Measurements from ENCODE around the gene CPLANE1. TPM values are rescaled to one million over a fixed set of nuclear protein-coding genes. Genes with fewer than 3 reads are reported as not detected.
"Not testable (repeated sequence)": the region's sequence is repeated elsewhere in the genome, so short reads cannot be mapped to it uniquely, and the experiment has no call there.

CPLANE1 gene
- total RNA-seq, 2 donors from 2014 or later, result 10.2 to 10.9 TPM

DNA sequence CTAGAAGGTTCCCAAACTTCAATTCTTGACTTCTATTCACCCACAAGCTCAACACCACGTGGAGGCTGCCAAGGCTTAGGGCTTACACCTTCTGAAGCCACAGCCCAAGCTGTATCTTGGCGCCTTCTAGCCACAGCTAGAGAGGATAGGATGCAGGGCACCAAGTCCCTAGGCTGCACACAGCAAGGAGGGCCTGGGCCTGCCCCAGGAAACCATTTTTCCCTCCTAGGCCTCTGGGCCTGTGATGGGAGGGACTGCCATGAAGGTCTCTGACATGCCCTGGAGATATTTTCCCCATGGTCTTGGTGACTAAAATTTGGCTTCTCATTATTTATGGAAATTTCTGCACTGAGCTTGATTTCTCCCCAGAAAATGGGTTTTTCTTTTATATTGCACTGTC, 112.5 kb downstream of the CPLANE1 start:
- intact Hi-C loops (cut with DNase I, micrococcal nuclease), result no loop called here
- DNase-seq (no peak), ATAC-seq (no peak)

DNA sequence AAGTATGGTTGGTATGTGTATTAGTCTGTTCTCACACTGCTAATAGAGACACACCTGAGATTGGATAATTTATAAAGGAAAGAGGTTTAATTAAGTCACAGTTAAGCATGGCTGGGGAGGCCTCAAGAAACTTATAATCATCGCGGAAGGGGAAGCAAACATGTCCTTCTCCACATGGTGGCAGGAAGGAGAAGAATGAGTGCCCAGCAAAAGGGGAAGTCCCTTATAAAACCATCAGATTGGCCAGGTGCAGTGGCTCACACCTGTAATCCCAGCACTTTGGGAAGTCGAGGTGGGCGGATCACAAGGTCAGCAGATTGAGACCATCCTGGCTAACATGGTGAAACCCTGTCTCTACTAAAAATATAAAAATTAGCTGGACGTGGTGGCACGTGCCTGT, 113.9 kb downstream of the CPLANE1 start:
- DNase-seq; intact Hi-C loops (cut with DNase I, micrococcal nuclease); ATAC-seq: not testable (repeated sequence)

GRCh38 chr5:37133939-37134338, 115.2 kb downstream of the CPLANE1 start:
- intact Hi-C loops (cut with DNase I, micrococcal nuclease), result no loop called here

DNA sequence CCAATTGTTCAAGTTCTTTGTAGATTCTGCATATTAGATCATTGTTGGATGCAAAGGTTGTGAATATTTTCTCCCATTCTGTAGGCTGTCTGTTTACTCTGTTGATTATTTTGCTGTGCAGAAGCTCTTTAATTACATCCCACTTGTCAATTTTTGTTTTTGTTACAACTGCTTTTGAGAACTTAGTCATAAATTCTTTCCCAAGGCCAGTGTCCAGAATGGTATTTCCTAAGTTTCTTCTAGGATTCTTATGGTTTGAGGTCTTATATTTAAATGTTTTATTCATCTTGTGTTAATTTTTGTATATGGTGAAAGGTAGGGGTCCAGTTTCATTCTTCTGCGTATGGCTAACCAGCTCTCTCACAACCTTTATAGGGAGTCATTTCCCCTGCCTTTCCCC, 116.5 kb downstream of the CPLANE1 start:
- ATAC-seq, result no peak

More at GRCh38 chr5:37133939-37134338, 115.2 kb downstream of the CPLANE1 start:
- ATAC-seq, result no peak
- no peak for DNase-seq

GRCh38 chr5:37121465-37121864, 127.7 kb downstream of the CPLANE1 start:
- intact Hi-C loops (cut with DNase I, micrococcal nuclease), result no loop called here
- DNase-seq, result no peak
- ATAC-seq, result no peak

More for the DNA sequence above, 116.5 kb downstream of the CPLANE1 start:
- intact Hi-C loops (cut with DNase I, micrococcal nuclease), result no loop called here
- DNase-seq, result no peak

- intact Hi-C loops (cut with DNase I, micrococcal nuclease), result no loop called here
- DNase-seq (no peak), ATAC-seq (no peak)
Observed at GRCh38 chr5:37121027-37121426, 128.1 kb downstream of the CPLANE1 start.

- intact Hi-C loops (cut with DNase I, micrococcal nuclease), result no loop called here
Observed at GRCh38 chr5:37120270-37120669, 128.9 kb downstream of the CPLANE1 start.

GRCh38 chr5:37116359-37116758, 132.8 kb downstream of the CPLANE1 start:
- intact Hi-C loops (cut with DNase I, micrococcal nuclease), result no loop called here
- ATAC-seq (no peak), DNase-seq (no peak)

More at GRCh38 chr5:37120270-37120669, 128.9 kb downstream of the CPLANE1 start:
- no peak for ATAC-seq
- no peak for DNase-seq

- ATAC-seq (no peak), DNase-seq (no peak)
- intact Hi-C loops (cut with DNase I, micrococcal nuclease), result no loop called here
Observed at GRCh38 chr5:37112383-37112991, 136.7 kb downstream of the CPLANE1 start.

GRCh38 chr5:37111426-37112382, 137.5 kb downstream of the CPLANE1 start:
- ATAC-seq (no peak), DNase-seq (no peak)
- intact Hi-C loops (cut with DNase I, micrococcal nuclease), result no loop called here

- DNase-seq, result no peak
- peak; percentile 82 for ATAC-seq
- intact Hi-C loops (cut with DNase I, micrococcal nuclease), result no loop called here
Observed at GRCh38 chr5:37110135-37110534, 139.0 kb downstream of the CPLANE1 start.

DNA sequence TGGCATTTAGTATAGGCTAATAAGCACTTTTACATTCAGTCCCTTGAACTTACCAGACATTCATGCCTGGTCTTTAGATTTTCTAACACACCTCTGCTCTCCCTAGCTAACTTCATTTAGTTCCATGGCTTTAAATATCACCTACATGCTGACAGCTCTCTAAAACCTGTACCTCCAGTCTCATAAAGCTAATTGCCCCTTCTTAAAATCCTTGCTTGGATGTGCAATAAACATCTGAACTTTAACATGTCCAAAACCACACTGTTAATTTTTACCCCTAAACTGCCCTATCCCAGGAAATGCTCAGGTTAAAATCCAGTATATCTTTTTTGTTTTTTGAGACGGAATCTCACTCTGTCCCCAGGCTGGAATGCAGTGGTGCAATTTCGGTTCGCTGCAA, 139.8 kb downstream of the CPLANE1 start:
- no peak for DNase-seq
- ATAC-seq, result peak; percentile 85
- intact Hi-C loops (cut with DNase I, micrococcal nuclease), result no loop called here

DNA sequence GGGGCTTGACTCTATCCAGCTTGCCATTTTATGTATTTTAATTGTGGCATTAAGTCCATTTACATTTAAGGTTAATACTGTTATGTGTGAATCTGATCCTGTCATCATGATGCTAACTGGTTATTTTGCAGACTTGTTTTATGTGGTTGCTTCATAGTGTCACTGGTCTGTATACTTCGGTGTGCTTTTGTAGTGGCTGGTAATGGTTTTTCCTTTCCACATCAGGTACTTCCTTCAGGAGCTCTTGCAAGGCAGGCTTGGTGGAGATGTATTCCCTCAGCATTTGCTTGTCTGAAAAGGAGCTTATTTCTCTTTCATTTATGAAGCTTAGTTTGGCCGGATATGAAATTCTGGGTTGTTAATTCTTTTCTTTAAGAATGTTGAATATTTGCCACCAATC, 145.9 kb downstream of the CPLANE1 start:
- intact Hi-C loops (cut with DNase I, micrococcal nuclease), result no loop called here
- no peak for DNase-seq
- no peak for ATAC-seq

DNA sequence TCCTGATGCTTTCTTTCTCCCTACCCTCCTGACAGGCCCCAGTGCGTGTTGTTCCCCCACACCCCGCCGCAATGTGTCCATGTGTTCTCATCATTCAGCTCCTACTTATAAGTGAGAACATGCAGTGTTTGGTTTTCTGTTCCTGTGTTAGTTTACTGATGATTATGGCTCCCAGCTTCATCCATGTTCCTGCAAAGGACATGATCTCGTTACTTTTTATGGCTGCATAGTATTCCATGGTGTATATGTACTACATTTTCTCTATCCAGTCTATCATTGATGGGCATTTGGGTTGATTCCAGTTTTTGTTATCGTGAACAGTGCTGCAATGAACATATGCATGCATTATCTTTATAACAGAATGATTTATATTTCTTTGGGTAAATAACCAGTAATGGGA, 149.9 kb downstream of the CPLANE1 start:
- intact Hi-C loops (cut with DNase I, micrococcal nuclease); DNase-seq; ATAC-seq: not testable (repeated sequence)

DNA sequence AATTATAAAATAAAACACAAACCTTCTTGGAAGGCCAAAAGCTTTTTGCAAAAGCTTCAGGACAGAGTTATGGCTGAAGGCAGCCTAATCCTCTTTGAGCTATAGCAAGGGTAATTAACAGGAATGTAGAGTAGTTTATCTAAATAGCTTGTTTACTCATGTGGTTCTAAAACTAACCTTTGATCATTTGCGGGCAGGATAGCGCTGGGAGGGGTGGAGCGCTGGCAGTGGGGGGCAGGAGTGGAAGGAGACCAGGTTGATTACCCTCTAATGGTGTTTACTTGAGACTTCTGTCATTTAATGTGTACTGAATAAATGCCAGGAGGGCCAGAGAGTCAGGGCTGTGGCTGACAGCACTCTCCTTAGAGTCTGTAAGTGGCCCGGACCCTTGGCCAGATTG, 155.4 kb downstream of the CPLANE1 start:
- peak; percentile 96 for ATAC-seq
- intact Hi-C loops (cut with DNase I, micrococcal nuclease), result not testable (repeated sequence)
- DNase-seq, result peak; percentile 25 to 39

DNA sequence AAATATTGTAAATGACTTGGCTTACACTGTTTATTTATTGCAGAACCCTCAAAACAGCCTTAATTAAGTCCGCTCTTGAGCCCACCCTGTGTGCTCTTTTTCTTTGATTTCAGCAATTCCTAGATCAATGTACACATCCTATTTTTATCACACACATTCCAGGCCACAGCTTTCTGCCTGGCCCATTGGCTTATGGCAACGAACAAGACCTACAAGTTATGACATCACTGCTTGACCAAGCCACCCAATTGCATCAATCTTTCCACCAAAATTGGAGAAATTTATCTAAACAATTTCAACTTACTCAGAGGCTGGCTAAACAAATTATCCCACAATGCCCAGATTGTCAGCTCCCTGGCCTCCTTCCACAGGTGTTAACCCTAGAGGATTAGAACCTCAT, 158.4 kb downstream of the CPLANE1 start:
- intact Hi-C loops (cut with DNase I, micrococcal nuclease), result no loop called here
- ATAC-seq (no peak), DNase-seq (no peak)

- DNase-seq (no peak), ATAC-seq (no peak)
- intact Hi-C loops (cut with DNase I, micrococcal nuclease), result no loop called here
Observed at GRCh38 chr5:37090123-37090726, 159.0 kb downstream of the CPLANE1 start.

GRCh38 chr5:37088009-37088408, 161.2 kb downstream of the CPLANE1 start:
- DNase-seq (no peak), ATAC-seq (no peak)
- intact Hi-C loops (cut with DNase I, micrococcal nuclease), result no loop called here

DNA sequence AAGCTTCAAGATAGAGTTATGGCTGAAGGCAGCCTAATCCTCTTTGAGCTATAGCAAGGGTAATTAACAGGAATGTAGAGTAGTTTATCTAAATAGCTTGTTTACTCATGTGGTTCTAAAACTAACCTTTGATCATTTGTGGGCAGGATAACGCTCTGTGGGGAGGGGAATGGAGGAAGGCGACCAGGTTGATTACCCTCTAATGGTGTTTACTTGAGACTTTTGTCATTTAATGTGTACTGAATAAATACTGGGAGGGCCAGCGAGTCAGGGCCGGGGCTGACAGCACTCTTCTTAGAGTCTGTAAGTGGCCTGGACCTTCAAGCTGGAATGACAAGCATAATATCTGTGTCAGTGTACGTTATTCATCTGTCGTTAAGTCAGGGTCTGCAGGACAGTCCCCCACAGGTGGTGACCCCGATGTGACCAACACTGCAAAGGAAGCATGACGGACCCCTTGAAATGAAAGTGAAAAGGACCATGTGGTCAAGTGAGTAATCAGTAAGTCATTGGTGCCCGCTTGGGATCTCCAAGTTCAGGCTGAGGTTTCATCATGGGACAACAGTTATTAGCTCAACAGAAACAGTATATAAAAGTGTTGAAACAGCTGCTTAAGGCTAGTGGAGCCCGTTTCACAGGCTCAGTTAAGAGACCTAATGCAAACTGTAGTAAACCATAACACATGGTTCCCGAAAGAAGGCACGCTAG, 162.6 kb downstream of the CPLANE1 start:
- ATAC-seq (peak; percentile 89), DNase-seq (peak in 1 of 2 donors; percentile 20)
- intact Hi-C loops (cut with DNase I, micrococcal nuclease), result no loop called here

Measured in left colon (tissue), 2 donors.